Upper lobe of left lung (tissue), 4 donors: ENCODE results near the gene CCDC12.

ENCODE experiments used
- CTCF ChIP-seq, 6 experiments: fragments of 450-650 bp in 4 of 6; fragments of 200-600 bp in 2 of 6; sonication (generic) in 2 of 6; IDR thresholded peaks; one replicate each; pipeline ENCODE4 v1.5.1; 2016 to 2019; ENCODE audit warnings: antibody characterized with exemption in 6 of 6
- EP300 ChIP-seq, 4 donors: sonication (generic); formaldehyde crosslinking; IDR thresholded peaks; one replicate each; pipeline ENCODE4 v1.5.1; 2017; ENCODE audit warnings: antibody characterized with exemption in 4 of 4, control low read depth in 2 of 4
- POLR2A ChIP-seq, 4 donors: fragments of 450-650 bp; IDR thresholded peaks; one replicate each; pipeline ENCODE4 v1.5.1; 2016 to 2017; ENCODE audit warnings: antibody characterized with exemption in 4 of 4, mild to moderate bottlenecking in 2 of 4
- POLR2AphosphoS5 ChIP-seq, 2 donors: sonication (generic); formaldehyde crosslinking; IDR thresholded peaks; one replicate each; pipeline ENCODE4 v1.5.1; 2017; ENCODE audit warnings: antibody characterized with exemption in 2 of 2

- no peak for TF ChIP-seq CTCF (IDR thresholded peaks at IDR 0.05)
- TF ChIP-seq POLR2AphosphoS5 (IDR thresholded peaks at IDR 0.05) = peak; percentile 78 to 87
- TF ChIP-seq POLR2A (IDR thresholded peaks at IDR 0.05) = peak in 1 of 4 donors; percentile 23
- TF ChIP-seq EP300 (IDR thresholded peaks at IDR 0.05) = peak in 2 of 4 donors; percentile 52 to 75
Measured at GRCh38 chr3:46947981-46948791, 28.4 kb downstream of the CCDC12 start.
